ENCODE results near the gene RBMY1D. TPM values are rescaled to one million over a fixed set of nuclear protein-coding genes. Genes with fewer than 3 reads are reported as not detected.
"Not testable (repeated sequence)": the region's sequence is repeated elsewhere in the genome, so short reads cannot be mapped to it uniquely, and the experiment has no call there.

Gene RBMY1D
- total RNA-seq (2014; rRNA removed; shearing (Covaris generic); ENCODE audit: low replicate concordance), result not detected in 2 replicates

- DNase-seq (ENCODE audit: low read depth); in situ Hi-C loops (cut with HindIII; ENCODE audit: low pct_unique_long_range_greater_than_20kb, low sequenced_read_pairs): not testable (repeated sequence)
Measured at GRCh38 chrY:21894426-21894825, at the start of gene RBMY1D. RBMY1D (minus strand) TSS chrY:21894526; CDS start chrY:21892513, 2,013 bp downstream.

- in situ Hi-C loops (cut with HindIII; ENCODE audit: low pct_unique_long_range_greater_than_20kb, low sequenced_read_pairs); DNase-seq (ENCODE audit: low read depth): not testable (repeated sequence)
Measured at GRCh38 chrY:21917932-21918331, 23.6 kb upstream of the RBMY1D start, which contains the start of gene RBMY1E. RBMY1E (minus strand) TSS chrY:21918032; CDS start chrY:21916054, 1,978 bp downstream.

GRCh38 chrY:21869407-21870076 is 24.8 kb downstream of the RBMY1D start:
- in situ Hi-C loops (cut with HindIII; ENCODE audit: low pct_unique_long_range_greater_than_20kb, low sequenced_read_pairs), result not testable (repeated sequence)

GRCh38 chrY:21845481-21845880 is 48.8 kb downstream of the RBMY1D start:
- no peak for DNase-seq (ENCODE audit: low read depth)
- in situ Hi-C loops (cut with HindIII; ENCODE audit: low pct_unique_long_range_greater_than_20kb, low sequenced_read_pairs), result no loop called here

More at GRCh38 chrY:21869407-21870076, 24.8 kb downstream of the RBMY1D start:
- not testable (repeated sequence) for DNase-seq (ENCODE audit: low read depth)

GRCh38 chrY:21842090-21842489 is 52.2 kb downstream of the RBMY1D start:
- in situ Hi-C loops (cut with HindIII; ENCODE audit: low pct_unique_long_range_greater_than_20kb, low sequenced_read_pairs), result no loop called here
- no peak for DNase-seq (ENCODE audit: low read depth)

- no peak for DNase-seq (ENCODE audit: low read depth)
- in situ Hi-C loops (cut with HindIII; ENCODE audit: low pct_unique_long_range_greater_than_20kb, low sequenced_read_pairs), result no loop called here
Measured at GRCh38 chrY:21839489-21839888, 54.8 kb downstream of the RBMY1D start.

GRCh38 chrY:21836343-21836742 is 58.0 kb downstream of the RBMY1D start:
- in situ Hi-C loops (cut with HindIII; ENCODE audit: low pct_unique_long_range_greater_than_20kb, low sequenced_read_pairs), result no loop called here
- DNase-seq (ENCODE audit: low read depth), result no peak

GRCh38 chrY:21835052-21835451 is 59.3 kb downstream of the RBMY1D start:
- DNase-seq (ENCODE audit: low read depth), result no peak
- in situ Hi-C loops (cut with HindIII; ENCODE audit: low pct_unique_long_range_greater_than_20kb, low sequenced_read_pairs), result no loop called here

Other genes with a start within 250 kb of the RBMY1D start
- not detected in 2 replicates for gene RBMY1E, start 23.5 kb upstream of the RBMY1D start, total RNA-seq (2014; rRNA removed; shearing (Covaris generic); ENCODE audit: low replicate concordance)

Data from Caki2 (cell line).